ENCODE results near the gene TENM4.

Gene TENM4

DNA sequence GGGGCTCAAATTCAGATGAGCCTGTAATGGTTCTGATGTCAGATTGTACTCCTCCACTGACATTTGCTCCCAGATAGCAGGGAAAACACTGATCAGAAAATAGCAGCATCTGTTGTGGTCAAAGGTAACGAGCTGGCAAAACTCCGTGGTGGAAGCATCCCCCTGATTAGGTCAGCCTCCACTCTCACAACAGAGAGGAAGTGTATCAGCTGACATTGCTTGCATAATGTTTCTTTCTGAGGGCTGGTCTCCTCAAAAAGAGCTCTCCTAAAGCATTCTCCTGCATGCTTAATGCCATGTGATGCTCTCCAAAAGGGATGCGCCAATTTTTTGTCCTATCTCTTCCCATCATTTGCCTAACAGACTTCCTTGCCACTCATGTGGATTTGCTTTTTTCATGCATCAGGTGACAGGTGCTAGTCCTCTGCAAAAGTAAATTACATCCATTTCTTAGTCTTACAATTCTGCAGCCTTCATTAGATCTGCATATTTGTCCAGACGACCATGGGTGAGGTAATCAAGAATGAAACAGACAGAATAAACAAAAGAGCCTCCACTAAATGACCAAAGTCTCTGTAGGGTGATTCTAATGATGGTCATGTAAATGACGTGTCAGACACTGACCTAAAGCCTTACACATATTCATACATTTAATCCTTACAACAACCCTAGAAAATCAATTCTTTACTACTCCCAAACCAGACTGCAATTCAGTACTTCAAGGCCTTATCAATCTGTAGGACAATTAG lies 6.4 kb upstream of the TENM4 start:
- DNase-seq (ENCODE audit: low read depth): no peak

DNA sequence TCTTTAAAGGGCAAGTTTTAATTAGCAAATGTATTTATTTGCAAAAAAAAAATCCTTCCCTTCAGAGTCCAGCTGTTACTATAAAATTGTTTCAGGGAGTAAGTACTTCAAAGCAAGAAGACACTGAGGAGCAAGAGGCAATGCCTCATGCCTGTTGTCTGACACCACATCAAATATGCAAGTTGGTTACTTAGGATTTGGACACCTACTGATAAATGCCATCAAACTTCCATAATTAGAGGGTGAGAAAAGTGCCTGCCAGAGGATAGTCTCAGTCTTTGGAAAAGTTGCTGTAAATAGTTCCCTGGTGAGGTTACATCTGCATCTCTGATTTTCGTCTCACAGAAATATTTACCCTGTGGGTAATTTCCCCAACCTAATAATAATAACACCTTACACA lies 4.1 kb upstream of the TENM4 start:
- DNase-seq (ENCODE audit: low read depth): no peak

DNA sequence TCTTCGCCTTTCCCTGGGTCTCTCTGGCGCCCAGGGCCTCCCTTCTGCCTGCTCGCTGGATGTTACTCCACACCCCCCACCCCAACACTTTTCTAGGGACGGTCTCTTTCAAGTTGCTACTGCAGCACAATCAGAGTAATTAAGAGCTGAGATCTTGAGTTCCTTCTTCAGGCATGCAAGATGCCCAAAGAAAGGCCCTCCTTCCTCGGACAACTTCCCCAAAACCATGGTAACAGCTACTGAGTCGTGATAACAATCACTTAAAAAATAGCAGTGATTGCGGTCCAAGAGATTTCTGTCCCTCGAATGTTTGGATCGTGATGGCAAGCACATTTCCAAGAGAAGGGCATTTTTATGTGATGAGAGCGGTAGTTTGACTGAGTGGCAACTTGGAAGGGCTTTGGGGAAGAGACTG lies 638 bp upstream of the TENM4 start:
- no peak for DNase-seq (ENCODE audit: low read depth)

DNA sequence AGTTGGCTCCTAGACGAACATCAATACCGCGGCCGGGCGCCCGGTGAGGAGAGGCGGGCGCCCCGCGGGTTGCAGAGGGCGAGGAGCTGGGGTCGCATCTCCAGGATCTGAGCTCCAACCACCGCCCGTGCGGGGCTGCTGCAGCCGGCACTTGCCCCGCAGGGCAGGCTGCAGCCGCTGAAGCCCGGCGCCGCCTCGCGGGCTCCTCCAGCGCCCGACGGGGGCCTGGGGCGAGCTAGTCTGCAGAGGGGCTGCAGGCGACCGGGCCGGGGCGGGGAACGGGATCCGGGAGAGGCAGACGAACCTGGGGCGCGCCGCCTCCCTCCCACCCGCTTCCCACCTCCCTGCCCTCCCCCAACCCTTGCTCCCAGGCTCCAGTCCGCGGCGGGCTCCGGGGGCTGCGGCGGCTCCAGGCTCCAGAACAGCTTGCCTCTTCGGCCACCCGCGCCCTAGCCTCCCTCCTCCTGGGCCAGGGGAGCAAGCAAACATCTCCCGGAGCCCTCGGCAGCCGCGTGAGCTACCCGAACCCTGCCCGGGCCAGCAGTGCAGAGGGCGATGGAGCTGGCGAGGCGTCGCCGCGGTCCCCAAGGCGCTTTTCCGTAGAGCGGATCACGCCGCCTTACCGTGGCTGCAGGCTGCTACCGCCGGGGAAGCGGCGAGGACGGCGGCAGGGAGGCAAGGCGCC lies 802 bp downstream of the TENM4 start:
- DNase-seq (ENCODE audit: low read depth): no peak

DNA sequence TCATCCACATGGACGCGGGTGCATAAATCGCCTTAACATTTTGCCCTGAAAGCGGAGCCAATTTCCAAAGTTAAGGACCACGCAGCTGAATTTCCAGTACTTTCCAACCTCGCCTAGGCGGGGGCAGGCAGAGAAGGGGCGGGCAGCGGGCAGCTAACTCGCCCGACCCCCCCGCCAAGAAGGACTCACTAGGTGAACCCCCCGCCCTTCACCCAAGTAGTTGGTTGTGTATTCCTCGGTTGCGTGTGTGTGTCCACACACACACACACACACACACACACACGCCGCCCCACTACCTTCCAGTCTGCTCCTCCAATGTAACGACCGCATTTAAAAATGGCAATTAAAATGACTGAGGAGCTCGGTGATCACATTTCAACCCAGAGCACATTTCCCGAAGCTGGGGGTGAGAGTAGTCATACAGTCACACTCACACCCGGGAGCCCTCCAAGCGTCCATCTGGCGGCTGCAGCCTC lies 1.4 kb downstream of the TENM4 start:
- no peak for DNase-seq (ENCODE audit: low read depth)

DNA sequence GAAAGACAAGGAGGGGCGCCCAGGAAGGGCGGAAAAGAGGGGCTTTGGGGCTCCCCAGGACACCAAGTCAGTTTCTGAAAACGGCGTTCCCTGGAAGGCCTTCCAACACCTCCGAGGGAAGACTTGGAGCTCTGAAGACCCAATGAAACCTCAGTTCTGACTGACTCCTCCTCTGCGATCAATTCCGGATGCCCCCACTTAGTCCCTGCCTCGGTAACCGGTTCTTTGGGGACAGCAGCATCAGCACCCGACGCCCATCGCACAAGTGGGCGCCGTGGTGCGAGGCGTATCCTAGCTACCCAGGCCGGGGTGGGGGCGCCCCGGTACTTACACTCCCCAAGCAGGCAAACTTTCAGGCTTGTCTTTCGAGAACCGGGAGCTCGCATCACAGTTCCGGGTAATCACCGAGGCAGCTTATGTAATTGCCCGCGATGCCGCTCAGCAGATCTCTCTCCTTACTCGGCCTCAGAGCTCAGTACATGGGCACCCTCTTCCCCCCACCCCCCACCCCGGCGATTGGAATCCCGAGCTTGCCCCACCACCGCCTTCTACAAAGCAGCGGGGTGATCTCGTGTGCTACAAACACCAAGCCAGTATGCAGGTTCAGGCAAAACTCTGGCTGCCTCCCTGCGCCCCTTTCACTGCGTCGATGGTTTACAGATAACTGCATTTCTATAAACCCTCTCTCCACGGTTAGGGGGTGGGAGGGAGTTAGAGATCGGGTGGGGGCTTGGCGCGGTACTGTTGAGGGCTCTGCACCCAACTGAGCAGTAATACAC lies 2.0 kb downstream of the TENM4 start:
- no peak for DNase-seq (ENCODE audit: low read depth)

DNA sequence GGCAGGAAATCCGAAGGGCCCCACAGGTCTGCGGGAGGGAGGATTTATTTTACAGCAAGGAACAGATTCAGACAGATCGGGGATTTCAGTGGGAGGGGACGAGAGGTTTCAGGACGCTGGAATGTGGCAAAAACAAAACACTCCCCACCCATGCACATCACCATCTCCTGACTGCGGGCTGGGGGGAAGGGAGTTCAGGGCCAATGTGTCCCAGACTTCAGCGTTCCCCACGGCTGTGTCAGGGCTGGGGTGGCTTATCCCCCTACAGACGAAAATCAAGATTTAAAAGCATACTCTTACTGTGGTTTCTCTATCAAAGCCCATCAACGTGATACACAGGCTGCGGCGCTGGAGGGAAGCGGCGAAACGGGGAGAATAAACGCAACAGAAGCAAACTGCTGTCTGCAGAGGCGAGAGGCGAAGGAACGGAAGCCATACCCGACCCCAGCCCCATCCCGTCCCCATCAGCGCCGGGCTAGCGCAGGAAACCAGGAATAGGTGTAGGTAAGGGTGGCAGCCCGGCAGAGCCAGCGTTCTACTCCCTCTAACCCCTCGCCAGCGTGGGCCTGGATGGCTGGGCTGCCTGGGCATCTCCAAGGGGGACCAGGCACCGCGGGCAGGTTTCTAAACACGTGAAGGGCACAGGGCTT lies 2.7 kb downstream of the TENM4 start:
- DNase-seq (ENCODE audit: low read depth): no peak

DNA sequence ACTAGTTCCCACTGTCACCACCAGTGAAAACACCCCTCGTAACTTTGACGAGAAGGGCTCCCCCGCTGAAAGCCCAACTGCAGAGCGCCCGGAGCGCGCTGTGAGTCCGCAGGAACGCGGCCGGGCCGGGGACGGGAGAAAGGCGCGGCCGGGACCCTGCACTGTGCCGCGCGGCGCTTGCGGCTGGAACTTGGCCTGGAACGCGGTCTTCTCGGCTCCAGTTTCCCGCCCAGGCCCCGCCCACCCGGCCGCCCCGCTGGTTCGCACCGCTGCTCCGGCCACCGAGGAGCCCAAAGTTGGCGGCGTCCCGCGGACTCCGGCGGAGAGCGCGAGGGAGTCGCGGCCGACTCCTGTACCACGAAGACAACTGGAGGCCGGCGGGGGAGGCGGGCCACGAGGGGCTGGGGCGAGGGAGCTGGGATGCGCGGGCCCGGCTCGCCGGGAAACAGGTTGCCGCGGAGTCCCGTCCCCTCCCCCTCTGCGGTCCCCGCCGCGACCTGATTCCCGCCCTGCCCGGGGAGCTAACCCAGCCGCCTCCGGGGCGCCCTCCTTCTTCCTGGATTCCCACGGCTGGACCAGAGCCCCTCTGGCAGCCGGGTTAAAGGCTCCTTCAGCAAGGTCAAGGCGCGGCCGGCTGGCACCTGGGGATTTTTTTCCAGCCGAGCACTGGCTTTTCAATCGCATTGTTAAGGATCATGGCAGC lies 3.4 kb downstream of the TENM4 start:
- DNase-seq (ENCODE audit: low read depth): no peak

DNA sequence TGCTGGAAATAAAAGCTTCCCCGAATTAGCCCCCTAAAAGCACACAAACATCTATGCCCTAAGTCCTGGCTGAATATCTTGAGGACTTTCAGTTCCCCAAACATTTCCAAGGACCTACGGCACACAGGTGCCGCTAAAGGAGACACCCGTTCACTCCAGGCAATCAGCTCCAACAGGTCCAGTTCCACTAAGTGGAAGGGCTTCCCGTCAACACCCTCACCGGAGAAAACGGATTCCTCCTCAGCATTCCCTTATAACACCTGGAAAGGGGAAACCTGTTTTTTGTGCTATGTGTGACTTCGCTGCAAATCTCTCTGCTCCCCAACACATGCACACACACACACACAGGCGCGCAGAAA lies 3.9 kb downstream of the TENM4 start:
- DNase-seq (ENCODE audit: low read depth): no peak

DNA sequence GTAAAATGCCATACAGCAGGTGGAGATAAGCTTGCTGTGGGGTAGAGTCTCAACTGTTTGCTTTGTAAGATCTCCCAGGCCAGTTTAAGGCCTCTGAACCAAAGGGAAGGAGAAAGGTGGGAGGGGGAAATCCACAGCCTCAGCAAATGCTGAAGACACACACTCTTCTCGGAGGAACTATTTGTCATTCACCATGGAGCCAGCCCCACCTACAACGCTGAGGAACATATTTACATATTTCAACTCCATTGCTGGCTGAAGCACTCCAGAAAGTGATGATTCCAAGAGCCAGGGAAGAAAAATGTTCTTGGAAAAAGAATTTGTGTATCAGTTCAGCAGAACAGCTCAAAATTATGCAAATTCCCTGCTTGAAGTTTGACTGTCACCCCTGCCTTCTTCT lies 6.5 kb downstream of the TENM4 start:
- DNase-seq (ENCODE audit: low read depth): no peak

DNA sequence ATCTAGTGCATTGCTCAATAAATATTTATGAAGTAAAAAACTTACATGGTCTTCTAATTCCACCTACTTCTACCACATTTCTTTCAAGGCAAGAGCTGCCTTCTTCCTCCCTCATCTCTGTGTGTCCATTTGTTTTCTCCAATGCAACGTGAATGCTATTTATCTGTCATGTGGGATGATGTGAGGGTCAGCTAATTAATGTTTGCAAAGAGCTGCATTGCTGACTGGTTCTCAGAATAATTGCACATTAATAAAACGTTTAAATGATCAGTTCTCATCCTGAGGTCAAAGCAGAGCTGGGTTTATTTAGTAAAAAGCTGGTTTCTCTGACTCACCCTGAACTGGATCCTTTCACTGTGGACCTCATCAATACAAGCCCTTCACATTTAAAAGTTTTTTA lies 8.7 kb downstream of the TENM4 start:
- DNase-seq (ENCODE audit: low read depth): no peak

DNA sequence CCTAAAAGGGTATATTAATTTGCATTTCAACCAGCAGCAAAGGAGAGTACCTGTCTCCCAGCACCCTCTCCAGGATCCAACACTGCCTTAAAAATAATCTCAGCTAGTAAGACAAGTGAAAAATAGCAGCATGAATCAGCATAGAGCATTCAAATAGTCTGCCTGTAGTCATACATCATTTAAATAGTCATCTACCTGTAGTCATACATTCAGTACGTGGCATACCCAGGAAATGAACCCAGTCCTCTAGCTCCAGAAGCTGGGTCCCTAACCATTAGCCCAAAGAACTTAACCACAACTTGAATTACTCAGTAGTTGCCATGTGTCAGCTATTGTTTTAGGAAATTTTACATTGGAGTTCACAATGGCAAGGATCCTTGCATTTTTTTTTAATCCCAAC lies 9.3 kb downstream of the TENM4 start:
- DNase-seq (ENCODE audit: low read depth): no peak

DNA sequence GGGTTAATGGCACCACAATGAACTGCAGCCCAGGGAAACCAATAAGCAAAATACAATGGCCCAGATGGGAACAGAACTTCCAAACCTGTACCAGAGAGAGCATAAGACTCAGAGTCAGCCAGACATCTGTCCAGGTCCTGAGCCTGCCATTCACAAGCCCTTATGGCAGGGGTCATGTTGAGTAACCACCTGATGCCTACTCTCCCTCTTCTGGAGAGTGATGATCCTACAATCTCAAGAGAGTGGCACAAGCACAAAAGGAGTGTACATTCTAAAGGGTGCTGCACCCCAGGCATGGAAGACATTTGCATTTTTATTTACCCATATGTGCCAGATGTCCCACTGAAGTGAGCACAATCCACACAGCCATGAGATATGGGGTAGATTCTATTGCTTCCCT lies 10.6 kb downstream of the TENM4 start:
- DNase-seq (ENCODE audit: low read depth): no peak

DNA sequence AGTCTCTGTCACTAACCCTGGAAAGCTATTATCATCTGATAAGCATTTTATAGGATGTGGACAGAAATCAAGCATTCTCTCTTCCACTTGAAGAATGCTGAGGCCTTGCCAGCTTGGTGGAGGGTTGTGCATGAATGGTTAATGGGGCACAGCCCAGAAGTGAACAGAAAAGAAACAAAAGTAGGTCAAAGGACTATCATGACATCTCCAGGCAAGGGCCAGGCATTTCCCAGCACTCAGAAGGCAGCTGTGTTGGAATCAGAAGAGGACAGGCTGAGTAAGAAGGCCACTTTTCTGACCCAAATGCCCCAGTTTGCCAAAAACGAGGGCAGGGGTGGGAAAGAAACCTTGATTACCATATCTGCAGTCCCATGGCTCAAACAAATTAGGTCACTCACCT lies 12.4 kb downstream of the TENM4 start:
- DNase-seq (ENCODE audit: low read depth): no peak

DNA sequence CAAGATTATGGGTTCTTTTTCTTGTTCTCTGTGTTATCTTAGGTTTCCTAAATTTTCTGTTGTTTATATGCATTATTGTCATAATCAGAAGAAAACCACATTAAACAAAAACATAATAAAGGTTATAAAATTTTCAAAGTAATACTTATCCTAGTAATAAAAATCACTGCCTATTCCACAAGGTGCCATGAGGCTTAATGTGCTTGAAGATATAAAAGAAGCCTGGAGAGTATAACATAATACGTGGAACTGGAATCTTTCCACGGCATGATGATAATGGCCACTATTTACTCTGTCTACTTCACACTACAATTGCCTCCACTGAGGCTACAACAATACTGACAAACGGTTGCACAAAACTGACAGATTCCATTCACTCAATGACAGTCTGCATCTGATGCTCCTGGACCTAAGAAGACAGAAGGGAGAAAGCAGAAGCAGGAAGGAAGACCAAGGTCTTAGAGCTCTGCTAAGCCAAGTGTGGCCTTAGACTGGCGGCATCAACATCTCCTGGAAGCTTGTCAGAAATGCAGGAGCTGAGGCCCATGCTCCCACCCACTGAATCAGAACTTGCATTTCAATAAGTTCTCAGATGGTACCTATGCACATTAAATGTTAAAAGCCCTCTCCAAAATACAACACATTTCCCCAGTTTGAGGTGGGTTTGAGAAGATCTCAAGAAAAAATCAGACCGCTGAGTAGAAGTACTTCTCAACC lies 13.1 kb downstream of the TENM4 start:
- no peak for DNase-seq (ENCODE audit: low read depth)

DNA sequence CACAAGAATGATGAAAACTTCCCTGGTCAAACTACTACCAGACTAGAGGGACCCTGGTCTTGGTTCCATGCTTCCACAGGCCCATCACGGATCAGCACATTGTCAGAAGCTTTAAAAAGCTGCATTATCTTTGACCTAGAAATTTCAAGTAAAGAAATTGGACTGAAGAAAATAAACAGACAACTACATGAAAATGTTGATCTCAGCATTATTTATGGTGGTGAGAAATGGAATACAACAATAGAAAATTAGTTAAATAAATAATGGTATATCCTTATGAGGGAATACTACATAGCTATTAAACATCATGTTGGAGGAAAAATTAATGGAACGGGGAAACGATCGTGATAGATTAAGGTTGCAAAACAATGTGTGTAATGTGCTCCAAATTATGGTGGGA lies 13.7 kb downstream of the TENM4 start:
- no peak for DNase-seq (ENCODE audit: low read depth)

DNA sequence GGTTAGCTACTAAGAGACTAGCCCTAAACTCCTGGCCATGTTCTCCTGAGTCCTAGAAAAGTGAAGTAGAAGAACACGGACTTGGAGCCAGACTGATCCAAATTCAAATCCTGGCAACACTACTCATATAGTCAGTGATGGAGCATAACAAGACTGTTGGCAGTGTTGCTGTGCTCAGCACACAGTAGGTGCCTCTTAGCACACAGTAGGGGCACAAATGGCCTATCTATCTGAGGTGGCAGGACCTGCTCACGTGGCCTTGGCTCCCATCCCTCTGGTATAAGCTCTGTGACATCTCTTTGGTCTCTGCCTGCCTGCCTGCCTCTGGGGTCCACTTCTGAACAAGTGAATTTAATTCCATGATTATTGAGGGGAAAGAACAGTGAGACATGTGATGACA lies 15.4 kb downstream of the TENM4 start:
- DNase-seq (ENCODE audit: low read depth): no peak

DNA sequence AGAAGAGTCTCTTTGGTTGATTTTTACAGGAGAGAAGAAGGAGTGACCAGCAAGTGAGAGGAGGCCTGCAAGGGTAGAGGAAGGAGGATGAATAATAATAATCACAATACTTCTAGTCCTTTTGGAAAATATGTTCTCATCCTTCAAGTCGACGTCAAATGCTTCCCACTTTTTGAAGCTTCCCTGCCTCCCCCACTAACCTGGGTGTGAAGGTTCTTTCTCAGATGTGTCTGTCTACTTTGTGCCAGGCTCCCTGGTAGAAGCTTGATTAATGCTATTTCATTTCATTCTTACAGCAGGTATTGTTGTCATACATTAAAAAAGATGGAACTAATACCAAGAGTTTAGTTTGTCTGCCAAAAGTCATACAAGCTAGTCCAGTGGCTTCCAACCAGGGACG lies 17.1 kb downstream of the TENM4 start:
- DNase-seq (ENCODE audit: low read depth): no peak

DNA sequence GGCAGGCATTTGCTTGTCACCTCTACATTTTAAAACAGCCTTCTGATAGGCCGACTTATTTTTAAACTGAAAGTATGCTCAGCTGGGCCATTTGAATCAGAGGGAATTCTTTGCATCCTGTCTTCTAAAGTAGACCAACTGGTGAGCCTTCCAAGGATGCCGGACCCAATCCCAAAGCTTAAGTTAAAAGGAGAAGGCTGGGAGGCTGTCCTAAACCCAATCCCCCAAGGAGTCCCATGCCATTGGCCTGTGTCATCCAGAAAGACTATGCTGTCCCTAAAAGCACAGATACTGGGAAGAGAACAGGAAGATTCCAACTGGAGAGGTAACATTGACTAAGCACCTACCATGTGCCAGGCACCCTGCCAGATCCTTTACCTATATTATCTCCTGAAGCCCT lies 18.0 kb downstream of the TENM4 start:
- no peak for DNase-seq (ENCODE audit: low read depth)

DNA sequence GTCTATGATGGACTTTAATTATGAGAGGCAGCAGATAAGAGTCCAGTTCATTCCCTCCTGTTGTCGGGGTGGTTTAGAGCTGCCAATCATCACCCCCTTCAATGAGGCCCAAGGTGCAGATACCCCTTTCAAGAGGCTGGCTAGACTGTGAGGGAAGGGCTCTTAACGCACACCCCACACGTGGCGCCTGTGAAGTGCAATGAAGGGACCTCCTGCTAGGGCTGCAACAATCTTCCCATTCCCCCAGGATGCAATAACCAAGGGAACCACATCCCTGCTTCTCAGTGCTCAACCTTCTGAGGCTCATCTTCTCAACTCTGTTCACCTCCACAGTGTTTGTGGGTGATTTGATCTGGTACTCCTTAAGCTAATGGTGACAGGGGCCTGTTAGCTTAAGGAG lies 19.0 kb downstream of the TENM4 start:
- no peak for DNase-seq (ENCODE audit: low read depth)

DNA sequence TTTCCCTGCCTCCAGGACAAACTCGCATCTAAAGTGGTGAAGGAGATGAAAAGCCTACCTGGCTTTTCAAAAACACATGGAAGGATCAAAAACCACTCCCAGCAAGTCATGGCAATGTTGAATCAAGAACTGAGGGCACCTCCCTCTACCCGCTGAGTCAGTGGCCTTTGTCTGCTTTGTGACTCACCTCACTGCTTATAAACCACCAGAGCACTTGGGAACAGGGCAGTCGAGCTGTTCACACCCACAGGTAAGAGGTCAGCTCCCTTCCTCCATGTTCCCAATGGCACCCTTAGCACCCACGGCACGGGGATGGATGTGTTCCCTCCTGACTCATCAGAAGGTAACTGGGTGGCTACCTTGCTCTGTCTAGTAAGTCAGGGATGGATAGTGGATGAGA lies 21.7 kb downstream of the TENM4 start:
- no peak for DNase-seq (ENCODE audit: low read depth)
